Mesothelial cell of epicardium (in vitro differentiated cells): Measurements from ENCODE around the gene ABCA4. TPM values are rescaled to one million over a fixed set of nuclear protein-coding genes. Genes with fewer than 3 reads are reported as not detected.

Experiments
- DNase-seq, 2 experiments: peaks; one replicate each; pipeline ENCODE4 v3.0.0; 2021; ENCODE audit warnings: low spot score in 2 of 2; ENCODE audit not compliant: unreplicated experiment in 2 of 2
- H3K27ac Mint-ChIP-seq: 2 replicates; pipeline ENCODE4 v1.8.0; 2021; ENCODE audit warnings: mixed read lengths
- H3K27me3 Mint-ChIP-seq: 2 replicates; pipeline ENCODE4 v1.8.0; 2021; ENCODE audit warnings: low read depth, mixed read lengths
- H3K36me3 Mint-ChIP-seq: 2 replicates; pipeline ENCODE4 v1.8.0; 2021; ENCODE audit warnings: mixed read lengths
- H3K4me1 Mint-ChIP-seq: 2 replicates; pipeline ENCODE4 v1.8.0; 2021; ENCODE audit warnings: mixed read lengths
- H3K4me3 Mint-ChIP-seq: 2 replicates; pipeline ENCODE4 v1.8.0; 2021; ENCODE audit warnings: mild to moderate bottlenecking, moderate library complexity, mixed read lengths
- H3K9me3 Mint-ChIP-seq: 2 replicates; pipeline ENCODE4 v1.8.0; 2021; ENCODE audit warnings: mixed read lengths
- CTCF ChIP-seq: fragments of 200-600 bp; sonication (generic); IDR thresholded peaks from one replicate; pipeline ENCODE4 v1.5.0; 2021; ENCODE audit warnings: antibody characterized with exemption; ENCODE audit not compliant: unreplicated experiment
- total RNA-seq: library from RNA; stranded (reverse); gene quantifications from 3 replicates; pipeline ENCODE4 v1.2.1, GENCODE V29; 2021

Gene ABCA4
- total RNA-seq, 1 donor from 2014 or later, result 14.5 TPM

- H3K27ac Mint-ChIP-seq, result peak overlapping the region; percentile 98
- no peaks in the 10 kb centered on the region for H3K27me3 Mint-ChIP-seq
- H3K36me3 Mint-ChIP-seq, result no peaks in the 10 kb centered on the region
- H3K4me1 Mint-ChIP-seq, result peaks cover 74% of the 10 kb centered on the region
- no peak for DNase-seq
- H3K9me3 Mint-ChIP-seq, result no peaks in the 10 kb centered on the region
- no peak for TF ChIP-seq CTCF
- peak overlapping the region; percentile 54 for H3K4me3 Mint-ChIP-seq
Measured at GRCh38 chr1:94121411-94121821, 468 bp upstream of the ABCA4 start.

GRCh38 chr1:94120570-94120901, 412 bp downstream of the ABCA4 start:
- H3K4me3 Mint-ChIP-seq, result no peak overlapping the region
- H3K4me1 Mint-ChIP-seq, result peaks cover 74% of the 10 kb centered on the region
- peak overlapping the region; percentile 99 for H3K27ac Mint-ChIP-seq
- no peaks in the 10 kb centered on the region for H3K27me3 Mint-ChIP-seq
- TF ChIP-seq CTCF, result no peak
- no peak for DNase-seq
- H3K36me3 Mint-ChIP-seq, result no peaks in the 10 kb centered on the region
- no peaks in the 10 kb centered on the region for H3K9me3 Mint-ChIP-seq

- Mint-ChIP-seq H3K9me3 (no peaks in the 10 kb centered on the region), H3K36me3 (no peaks in the 10 kb centered on the region), H3K27me3 (no peaks in the 10 kb centered on the region), H3K4me1 (peaks cover 79% of the 10 kb centered on the region), H3K27ac (peak overlapping the region; percentile 99), H3K4me3 (peak overlapping the region; percentile 4)
- TF ChIP-seq CTCF, result no peak
- no peak for DNase-seq
Measured at GRCh38 chr1:94119796-94120569, 965 bp downstream of the ABCA4 start.

GRCh38 chr1:94119306-94119705, 1.6 kb downstream of the ABCA4 start:
- no peak for TF ChIP-seq CTCF
- DNase-seq, result no peak
- no peaks in the 10 kb centered on the region for H3K27me3 Mint-ChIP-seq
- peak overlapping the region; percentile 99 for H3K27ac Mint-ChIP-seq
- no peak overlapping the region for H3K4me3 Mint-ChIP-seq
- no peaks in the 10 kb centered on the region for H3K9me3 Mint-ChIP-seq
- H3K36me3 Mint-ChIP-seq, result no peaks in the 10 kb centered on the region
- peaks cover 83% of the 10 kb centered on the region for H3K4me1 Mint-ChIP-seq

- no peak overlapping the region for H3K4me3 Mint-ChIP-seq
- no peak for DNase-seq
- H3K4me1 Mint-ChIP-seq, result peaks cover 90% of the 10 kb centered on the region
- H3K27ac Mint-ChIP-seq, result peak overlapping the region; percentile 99
- no peaks in the 10 kb centered on the region for H3K27me3 Mint-ChIP-seq
- H3K9me3 Mint-ChIP-seq, result no peaks in the 10 kb centered on the region
- no peak for TF ChIP-seq CTCF
- no peaks in the 10 kb centered on the region for H3K36me3 Mint-ChIP-seq
Measured at GRCh38 chr1:94118471-94118870, 2.5 kb downstream of the ABCA4 start.
